Cerebellar nuclear complex (tissue), 1 donor: ENCODE results near the gene PFAS.

Source experiments
- DNase-seq, 2 experiments: peaks; one replicate each; lab custom pipeline; 2025; lab: John Stamatoyannopoulos, UW

Gene PFAS

DNA sequence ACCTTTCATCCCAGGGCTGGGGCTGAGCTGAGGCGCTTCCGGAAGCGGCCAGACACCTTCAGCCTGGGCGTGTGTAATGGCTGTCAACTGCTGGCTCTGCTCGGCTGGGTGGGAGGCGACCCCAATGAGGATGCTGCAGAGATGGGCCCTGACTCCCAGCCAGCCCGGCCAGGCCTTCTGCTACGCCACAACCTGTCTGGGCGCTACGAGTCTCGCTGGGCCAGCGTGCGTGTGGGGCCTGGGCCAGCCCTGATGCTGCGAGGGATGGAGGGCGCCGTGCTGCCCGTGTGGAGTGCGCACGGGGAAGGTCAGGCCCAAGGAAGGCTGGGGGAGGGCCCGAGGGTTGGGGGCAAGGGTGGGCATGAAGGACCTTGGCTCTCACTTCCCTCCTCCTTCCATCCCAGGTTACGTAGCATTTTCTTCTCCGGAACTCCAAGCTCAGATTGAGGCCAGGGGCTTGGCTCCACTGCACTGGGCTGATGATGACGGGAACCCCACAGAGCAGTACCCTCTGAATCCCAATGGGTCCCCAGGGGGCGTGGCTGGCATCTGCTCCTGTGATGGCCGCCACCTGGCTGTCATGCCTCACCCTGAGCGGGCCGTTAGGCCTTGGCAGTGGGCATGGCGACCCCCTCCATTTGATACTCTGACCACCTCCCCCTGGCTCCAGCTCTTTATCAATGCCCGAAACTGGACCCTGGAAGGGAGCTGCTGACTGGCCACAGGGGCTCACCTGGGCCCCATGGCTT, 19.6 kb downstream of the PFAS start:
- DNase-seq = no peak

DNA sequence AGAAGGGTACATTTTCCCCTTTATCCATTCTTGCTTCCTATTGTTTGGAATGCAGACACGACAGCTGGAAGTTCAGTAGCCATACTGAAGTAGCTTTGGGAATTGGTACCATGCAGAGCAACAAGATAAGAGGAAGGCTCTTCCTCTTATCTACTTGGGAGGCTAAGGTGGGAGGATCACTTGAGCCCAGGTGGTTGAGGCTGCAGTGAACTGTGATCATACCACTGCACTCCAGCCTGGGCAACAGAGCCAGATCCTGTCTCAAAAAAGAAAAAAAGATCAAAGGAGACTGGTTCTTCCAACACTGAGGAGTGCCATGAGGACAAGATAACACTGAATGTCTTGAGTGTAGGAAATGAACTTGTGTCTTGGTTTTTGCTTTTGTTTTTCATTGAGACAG, 23.3 kb downstream of the PFAS start:
- no peak for DNase-seq

DNA sequence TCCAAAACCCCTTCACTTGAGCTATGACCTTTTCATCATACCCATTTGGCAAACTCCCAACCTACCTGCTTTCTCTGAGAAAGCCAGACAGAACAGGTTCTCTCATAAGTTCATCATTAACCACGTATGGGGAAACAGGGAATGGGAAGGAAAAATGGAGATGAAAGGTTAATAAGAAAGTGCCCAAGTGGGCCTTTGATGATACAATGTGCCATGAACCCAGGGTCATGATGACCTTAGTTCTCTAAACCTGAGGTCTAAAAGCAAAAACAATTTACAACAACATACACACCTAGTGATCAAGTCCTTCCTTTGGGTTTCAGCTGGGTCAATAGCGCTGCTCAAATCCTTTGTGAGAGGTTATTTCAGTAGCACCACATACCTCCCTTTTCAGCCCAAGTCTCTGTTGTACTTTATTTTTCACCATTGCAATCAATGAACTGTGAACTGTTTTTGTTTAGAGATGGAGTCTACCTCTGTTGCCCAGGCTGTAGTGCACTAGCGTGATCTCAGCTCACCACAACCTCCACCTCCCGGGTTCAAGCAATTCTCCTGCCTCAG, 24.9 kb downstream of the PFAS start:
- DNase-seq = no peak

DNA sequence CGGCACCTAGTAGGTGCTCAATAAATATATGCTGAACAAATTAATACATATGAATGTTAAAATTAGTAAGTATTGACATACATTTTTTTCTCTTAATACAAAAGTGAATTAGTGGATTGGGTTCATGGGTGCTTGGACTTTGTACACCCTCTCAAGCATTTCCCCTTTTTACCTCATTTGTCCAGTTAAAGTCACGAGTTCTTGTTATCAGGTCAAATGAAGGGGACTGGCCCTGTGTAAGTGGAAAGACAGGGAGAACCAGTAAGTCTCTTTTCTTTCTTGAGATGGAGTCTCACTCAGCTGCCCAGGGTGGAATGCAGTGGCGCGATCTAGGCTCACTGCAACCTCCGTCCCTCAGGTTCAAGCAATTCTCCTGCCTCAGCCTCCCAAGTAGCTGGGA, 25.7 kb downstream of the PFAS start:
- DNase-seq = no peak

DNA sequence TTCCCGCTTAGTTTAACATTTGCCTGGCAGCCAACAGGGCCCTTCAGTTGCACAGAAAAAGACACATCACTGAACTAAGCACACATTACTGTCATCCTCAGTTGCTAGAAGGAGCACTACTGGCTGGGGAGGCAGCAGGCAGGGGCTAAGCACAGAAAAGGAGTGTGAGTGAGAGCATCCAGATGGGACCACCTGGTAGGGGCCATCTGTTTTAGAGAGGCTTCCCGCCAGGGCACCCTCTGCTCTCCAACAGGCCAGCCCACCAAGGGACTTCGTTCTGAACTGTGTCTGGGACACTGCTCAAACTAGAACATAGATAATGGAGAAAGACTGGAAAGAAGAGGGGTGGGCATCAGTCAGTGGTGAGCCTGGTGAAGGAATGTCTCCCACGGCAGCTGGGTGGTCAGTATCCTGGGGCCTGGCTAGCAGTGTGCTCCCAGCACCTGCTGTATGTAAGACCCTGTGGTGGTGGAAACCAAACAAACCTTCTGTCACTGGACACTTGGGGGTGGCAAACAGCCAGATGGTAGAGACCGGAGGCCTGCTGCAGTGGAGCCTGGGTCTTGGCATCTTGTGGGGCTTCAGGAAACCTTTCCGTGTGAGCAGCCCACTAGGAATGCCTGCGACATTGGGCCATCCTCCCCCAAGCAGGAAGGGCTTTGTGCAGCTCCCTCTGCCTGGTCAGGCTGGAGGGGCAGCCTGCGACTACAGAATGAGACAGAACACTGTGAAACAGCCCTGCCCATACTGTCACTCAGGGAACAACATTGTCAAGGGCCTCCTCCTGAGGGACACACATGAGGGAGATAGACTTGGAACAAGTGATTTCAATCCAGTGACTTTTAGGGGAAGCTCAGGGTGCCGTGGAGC, 26.6 kb downstream of the PFAS start:
- DNase-seq = no peak

DNA sequence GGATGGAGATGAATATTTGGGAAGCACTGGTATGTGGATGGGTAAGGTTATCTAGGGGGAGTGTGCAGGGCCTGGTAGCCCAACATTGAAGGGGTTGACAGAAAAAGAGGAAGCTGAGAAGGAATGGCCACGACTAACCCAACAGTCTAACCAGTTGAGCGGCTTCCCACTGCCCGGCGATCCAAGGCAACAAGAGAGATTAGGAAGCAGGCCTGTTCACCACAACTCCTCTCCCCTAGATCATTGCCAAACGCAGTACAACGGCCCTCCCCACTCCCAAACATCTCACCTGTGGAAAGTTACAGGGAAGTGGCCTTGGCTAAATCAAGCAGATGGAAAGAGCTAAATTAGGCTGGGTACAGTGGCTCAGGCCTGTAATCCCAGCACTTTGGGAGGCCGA, 28.2 kb downstream of the PFAS start:
- DNase-seq = no peak

DNA sequence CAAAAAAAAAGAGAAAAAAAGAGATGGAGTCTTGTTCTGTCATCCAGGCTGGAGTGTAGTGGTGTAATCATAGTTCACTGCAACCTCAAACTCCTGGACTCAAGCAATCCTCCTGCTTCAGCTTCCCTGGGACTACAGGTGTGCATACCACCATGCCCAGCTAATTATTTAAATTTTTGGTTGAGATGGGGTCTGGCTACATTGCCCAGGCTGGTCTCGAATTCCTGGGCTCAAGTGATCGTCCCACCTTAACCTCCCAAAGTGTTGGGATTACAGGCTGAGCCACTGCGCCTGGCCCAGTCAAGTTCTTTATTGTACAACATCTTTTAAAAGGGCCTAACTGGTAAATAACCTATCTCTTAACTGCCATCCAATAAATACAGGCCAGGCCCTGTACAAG, 33.3 kb downstream of the PFAS start:
- no peak for DNase-seq

DNA sequence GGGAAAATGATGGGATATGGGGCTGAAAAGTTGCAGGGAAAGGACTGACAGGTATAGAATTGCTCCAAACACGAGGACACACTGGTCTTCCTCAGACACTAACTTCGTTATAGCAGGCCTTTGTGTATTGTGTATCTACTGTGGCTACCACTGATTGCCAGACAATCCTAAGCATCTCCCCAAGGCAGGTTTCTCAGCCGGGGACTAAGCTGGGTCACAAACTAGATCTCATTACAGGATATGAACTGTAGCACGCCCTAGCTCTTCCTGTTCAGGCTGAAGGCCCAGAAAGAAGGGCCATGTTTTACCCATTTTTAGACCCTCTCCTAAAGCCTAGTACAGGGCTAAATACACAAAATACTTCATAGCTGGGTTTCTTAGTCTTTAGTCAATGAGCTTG, 34.3 kb downstream of the PFAS start:
- no peak for DNase-seq

DNA sequence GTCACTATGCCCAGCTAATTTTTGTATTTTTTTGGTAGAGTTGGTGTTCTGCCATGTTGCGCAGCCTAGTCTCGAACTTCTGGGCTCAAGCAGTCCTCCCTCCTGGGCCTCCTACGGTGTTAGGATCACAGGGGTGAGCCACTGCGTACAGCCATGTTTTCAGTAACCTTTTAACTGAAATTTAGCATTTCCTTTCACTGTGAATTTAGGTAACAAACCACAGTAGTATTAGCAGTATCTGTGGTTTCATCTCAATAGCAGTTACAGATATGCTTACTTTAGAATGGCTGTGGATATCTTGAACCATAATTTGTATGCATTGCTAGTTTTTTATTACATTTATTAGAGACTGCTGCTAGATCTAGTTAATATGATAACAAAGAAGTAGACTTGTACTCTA, 35.0 kb downstream of the PFAS start:
- DNase-seq = no peak

DNA sequence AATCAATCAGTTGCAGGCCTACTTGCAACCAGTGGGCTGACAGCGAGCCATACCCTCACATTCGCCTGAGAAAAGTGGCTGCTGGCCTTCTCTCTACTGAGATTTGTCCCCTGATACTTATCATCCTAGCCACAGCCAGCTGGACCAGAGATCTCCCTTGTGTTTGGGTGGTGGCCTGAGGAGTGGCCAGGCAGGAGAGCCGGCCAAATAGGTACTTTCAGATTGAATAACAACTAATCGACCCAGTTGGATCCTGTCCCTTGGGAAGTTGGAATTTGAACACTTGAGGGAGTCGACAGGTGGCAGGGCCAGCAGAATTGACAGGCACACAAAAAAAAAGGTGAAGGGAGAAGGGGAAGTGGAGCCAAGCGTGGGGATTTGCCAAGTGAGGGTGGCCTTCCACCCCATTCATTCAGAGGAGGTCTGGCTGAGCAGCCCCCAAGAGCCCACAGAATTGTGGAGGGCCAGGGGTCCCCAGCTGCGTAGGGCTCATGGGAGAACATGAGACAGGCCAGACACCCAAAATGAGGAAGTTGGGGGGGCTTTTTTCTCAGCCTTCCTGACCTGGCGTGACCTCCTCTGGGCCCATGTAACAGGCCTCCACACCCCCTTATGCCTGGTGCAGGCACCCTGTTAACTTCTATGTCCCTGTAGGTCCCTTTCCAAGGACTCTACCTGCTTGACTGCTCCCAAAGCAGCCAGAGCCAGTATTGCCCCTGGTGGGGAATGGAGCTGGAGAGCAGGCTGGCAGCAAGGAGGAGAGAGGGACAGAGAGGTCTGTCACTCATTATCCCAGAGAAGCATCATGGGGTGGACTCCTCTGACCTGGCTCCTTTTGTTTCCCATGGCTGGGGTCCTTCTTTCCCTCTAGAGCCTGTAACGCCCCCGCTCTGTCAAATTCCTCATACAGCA, 36.4 kb downstream of the PFAS start:
- DNase-seq = no peak

DNA sequence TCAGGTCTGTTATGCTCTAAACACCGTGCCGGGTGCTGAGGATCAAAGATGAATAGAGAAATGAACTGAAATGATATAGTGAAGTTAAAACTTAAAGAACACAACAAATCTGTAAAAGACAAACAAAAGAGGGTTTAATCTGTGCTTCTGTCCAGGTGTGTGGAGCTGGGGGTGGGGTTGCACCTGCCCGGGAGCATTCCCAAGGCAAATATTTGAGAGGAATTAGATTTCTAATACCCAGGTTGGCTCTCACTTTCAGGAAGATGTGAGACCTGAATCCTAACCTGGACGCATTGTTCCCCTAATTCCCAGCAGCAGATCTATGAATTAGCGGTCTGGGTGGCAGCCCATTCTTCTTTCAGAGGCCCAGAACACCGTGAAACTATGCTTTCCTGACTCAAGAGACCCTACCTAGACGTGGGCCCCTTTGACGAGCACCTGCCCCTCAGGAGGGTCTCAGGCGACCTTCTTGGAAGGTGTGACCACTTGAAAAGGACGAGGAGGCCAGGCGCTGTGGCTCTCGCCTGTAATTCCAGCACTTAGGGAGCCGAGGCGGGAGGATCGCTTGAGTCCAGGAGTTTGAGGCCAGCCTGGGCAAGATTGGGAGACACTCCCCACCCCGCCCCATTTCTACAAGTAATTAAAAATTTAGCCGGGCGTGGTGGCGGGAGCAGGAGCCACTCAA, 38.7 kb downstream of the PFAS start:
- DNase-seq = no peak

DNA sequence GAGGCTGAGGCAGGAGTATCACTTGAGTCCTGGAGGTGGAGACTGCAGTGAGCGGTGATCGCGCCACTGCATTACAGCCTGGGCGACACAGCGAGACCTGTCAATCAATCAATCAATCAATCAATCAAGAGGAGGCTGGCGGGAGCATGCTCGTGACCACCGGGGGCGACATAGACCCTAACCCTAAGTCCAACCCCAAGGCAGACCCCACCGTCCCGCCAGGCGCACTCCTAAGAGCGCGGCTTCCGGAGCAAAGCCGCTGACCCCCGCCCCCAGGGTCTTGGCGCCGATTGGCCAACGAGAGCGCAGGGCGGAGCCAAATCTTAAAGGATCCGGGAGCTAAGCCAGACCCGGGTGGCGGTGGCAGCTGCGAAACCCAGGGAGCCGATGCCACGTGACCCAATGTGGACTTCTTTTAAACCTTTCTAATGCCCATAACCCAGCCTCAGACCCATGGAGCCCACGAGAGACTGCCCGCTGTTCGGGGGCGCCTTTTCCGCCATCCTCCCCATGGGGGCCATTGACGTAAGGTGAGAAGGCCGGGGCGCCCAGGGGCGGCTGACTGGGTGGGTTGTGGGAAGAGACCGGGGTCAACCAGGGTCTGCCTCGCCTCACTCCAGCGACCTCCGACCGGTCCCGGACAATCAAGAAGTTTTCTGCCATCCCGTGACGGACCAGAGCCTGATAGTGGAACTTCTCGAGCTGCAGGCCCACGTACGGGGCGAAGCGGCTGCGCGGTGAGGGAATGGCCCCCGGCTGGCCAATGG, 39.4 kb downstream of the PFAS start, which contains the start of gene RANGRF:
TSS of gene RANGRF (plus strand) at position 335 of the 767 bp plus-strand sequence. CDS start at position 454, 119 bp downstream.
- peak in 1 of 2 experiments; percentile 31 for DNase-seq

DNA sequence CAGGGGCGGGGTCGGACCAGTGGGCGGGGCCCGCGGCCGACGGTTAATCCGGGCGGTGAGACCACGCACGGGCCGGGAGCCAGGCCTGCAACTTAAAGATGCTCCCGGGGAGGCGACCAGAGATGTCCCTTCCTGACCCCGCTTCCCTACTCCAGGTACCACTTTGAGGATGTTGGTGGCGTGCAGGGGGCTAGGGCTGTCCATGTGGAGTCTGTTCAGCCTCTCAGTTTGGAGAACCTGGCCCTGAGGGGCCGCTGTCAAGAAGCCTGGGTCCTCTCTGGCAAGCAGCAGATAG, 40.0 kb downstream of the PFAS start:
- DNase-seq = no peak

DNA sequence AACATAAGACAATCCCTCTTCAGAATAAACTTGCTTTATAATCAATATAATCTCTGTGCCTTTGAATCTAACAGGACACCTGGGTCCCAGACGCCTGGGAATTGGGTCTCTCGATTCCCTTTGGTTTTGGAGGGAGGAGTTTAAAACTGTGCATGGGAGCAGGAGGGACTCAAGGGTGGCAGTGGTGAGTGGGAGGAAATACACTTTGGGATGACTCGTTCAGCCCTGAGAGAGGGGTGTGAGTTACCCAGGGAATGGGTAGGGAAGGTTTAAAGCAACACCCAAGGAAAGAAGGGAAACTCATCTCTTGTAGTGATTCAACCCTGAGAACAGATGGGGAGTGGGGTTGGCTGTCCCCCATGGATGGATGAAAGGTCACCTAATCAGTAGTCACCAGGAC, 41.0 kb downstream of the PFAS start:
- DNase-seq = no peak

DNA sequence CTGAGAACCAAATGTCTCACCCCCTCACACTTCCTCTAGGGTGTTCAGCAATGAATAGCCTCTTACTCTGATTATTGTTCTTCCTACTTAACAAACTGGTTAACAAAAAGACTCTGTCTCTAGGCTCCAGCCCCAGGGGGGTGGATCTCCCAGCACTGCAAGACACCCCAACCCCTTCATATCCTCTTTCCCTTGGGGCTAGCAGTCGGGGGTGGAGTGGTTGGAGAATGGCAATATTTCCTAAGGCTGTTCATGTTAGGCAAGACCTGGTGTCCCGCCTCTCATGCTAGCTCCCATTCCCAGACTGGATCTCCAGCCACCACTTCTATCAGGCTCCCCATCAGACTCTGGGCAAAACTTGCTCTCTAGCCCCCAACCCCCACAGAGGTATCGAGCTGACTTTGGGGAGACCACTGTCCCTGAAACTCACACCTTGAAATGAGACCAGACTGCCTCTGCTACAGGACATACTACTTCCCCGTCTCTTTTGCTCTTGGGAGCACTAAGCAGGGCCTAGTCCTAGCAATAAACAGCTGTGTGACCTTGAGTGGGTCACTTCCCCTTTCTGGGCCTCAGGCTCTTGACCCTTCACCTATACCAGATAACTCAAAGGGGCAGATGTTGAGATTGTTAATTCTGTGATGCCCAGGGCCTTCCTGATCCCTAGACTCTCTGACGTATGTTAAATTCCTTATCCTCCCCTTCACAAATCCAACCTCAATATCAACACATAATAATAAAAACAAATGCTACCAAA, 43.7 kb downstream of the PFAS start:
- no peak for DNase-seq

DNA sequence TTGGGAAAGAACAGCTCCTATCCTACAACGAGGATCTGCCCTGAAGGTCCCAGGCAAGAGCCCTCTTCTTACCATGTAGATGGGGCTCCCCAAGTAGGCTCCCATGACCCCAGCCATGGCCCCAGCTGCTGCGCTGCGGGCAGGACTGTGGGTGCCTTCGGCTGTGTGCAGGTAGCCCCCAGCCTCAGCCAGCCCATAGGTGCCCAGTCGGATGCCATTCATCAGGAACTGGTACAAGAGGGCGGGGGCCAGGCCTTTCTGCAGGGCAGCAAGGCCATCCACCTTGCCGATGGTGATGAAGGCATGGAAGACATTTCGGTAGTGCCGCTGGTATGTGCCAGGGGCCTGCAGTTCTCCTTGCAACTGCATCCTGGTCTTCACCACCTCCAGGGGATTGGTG, 45.3 kb downstream of the PFAS start:
- no peak for DNase-seq

DNA sequence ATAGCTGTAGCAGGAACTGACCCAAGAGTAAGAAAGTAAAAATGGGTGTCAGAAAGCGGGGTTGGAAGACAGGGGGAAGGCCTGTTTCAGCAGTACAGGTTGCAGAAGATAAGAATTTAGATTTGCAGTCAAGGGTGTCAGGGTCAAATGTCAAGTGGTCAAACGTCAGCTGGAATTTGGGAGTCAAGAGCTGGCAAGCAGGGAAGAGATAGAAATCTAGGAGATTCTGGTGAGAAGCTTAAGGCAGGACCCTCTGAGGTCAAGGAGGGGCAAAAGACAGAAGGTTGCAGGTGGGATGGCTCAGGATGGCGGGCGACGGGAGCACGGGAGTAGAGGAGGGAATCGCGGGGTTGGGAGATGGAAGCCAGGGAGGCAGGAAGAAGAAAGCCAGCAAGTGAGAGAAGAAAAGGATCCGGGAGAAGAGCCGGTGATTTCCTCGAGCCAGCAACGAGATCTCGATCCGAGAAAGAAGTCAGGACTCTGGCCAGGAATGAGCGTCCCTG, 45.8 kb downstream of the PFAS start:
- DNase-seq = no peak

DNA sequence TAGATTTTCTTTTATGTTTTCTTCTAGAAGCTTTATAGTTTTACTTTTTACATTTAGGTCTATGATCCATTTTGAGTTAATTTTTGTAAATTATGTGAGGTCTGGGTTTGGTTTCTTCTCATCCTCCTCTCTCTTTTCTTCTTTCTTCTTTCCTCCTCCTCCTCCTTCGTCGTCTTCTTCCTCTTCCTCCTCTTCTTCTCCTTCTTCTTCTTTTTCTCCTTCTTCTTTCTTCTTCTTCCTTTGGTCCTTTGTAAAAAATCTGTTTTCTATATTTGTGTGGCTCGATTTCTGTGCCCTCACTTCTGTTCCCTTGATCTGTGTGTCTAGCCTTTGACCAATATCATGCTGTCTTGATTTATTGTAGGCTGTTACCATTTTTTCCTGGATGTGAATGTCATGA, 51.1 kb downstream of the PFAS start:
- no peak for DNase-seq

DNA sequence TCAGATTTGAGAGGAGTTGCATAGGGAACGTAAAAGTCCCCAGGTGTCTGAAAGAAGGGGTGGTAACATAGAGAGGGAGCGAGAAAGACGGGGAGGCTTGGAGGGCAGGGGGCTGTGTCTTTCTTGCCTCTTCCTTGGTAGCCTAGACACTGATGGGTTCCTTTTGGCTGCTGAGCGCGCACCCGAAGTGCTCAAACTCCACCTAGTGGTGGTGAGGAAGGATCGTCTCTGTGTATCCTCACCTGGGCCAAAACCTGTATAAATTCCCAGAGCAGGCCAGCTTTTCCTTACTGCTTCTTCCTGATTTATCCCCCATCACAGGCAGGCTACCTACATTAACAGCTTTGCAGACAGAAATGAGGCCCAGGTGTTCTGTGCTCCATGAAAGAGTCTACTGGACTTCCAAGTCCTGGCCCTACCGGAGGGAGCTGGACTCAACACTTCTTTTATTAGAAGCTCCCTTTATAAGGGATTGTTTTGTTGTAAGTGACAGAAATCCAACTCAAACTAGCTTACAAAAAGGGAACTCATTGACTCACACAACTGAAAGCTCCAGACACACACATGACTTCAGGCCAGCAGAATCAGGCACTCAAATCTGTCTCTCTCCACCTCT, 51.6 kb downstream of the PFAS start:
- peak in 1 of 2 experiments; percentile 44 for DNase-seq
